Left renal cortex interstitium (tissue), 4 donors: ENCODE results near the gene PLK2. TPM values are rescaled to one million over a fixed set of nuclear protein-coding genes. Genes with fewer than 3 reads are reported as not detected.

Experiments
- DNase-seq, 4 donors: peaks; one replicate each; pipeline ENCODE4 v3.0.0-alpha.2; 2013; ENCODE audit warnings: low read depth in 4 of 4, low spot score in 2 of 4, missing footprints in 1 of 4
- polyA plus RNA-seq, 4 donors: library from polyadenylated mRNA; unstranded; fragments of 120-200 nt; gene quantifications; one replicate each; pipeline ENCODE4 v1.2.1, GENCODE V29; 2013; ENCODE audit not compliant: insufficient read length in 4 of 4

Gene PLK2
- polyA plus RNA-seq, 4 donors = 177 to 246 (median 187) TPM

GRCh38 chr5:58481066-58481676, 21.3 kb upstream of the PLK2 start:
- no peak for DNase-seq

DNA sequence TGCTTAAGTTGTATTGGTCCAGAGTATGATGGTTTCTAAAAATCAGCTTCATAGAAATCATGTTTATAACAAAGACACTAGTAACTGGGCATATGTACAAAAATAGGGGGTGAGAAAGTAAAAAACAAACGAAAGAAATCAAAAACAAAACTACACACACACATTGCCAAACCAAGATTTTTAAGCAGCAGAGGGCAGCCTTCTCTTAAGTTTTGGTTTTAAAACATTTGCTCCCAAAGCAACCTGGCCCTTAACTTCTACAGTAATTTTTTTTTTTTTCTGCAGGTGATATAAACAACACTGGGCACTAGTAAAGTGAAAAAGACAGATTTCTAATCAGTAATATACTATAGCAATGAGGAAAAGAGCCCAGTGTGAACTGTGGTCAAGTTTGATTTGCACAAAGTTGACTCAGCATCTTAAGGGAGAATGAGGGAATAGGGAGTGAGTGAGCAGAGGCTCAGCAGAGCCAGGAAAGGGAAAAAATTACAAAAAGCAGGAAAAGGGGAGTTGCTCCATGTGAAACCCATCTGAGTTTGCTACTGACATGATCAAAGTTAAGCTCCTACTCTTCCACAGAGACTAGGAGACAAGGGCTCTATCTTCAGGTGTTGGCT, 18.0 kb upstream of the PLK2 start:
- DNase-seq = no peak

DNA sequence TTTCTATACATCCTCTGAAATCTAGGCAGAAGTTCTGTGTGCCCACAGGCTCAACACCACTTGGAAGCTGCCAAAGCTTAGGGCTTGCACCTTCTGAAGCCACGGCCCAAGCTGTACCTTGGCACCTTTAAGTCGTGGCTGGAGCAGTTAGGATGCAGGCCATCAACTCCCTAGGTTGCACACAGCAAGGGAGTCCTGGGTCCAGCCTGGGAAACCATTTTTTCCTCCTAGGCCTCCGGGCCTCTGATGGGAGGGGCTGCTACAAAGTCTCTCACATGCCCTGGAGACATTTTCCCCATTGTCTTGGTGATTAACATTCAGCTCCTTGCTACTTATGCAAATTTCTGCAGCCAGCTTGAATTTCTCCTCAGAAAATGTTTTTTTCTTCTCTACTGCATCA, 15.5 kb upstream of the PLK2 start:
- no peak for DNase-seq

DNA sequence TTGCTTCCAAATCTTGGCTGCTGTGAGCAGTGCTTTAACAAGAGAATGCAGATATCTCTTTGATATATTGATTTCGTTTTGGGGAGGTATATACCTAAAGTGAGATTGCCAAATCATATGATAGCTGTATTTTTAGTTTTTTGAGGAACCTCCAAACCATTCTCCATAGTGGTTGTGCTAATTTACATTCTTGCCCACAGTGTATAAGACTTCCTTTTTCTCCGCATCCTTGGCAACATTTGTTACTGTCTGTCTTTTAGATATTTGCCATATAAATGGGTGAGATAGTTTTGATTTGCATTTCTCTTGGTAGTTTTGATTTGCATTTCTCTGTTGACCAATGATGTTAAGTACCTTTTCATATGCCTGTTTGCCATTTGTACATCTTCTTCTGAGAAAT, 10.0 kb upstream of the PLK2 start:
- no peak for DNase-seq

GRCh38 chr5:58466939-58467338, 7.1 kb upstream of the PLK2 start:
- DNase-seq = no peak

DNA sequence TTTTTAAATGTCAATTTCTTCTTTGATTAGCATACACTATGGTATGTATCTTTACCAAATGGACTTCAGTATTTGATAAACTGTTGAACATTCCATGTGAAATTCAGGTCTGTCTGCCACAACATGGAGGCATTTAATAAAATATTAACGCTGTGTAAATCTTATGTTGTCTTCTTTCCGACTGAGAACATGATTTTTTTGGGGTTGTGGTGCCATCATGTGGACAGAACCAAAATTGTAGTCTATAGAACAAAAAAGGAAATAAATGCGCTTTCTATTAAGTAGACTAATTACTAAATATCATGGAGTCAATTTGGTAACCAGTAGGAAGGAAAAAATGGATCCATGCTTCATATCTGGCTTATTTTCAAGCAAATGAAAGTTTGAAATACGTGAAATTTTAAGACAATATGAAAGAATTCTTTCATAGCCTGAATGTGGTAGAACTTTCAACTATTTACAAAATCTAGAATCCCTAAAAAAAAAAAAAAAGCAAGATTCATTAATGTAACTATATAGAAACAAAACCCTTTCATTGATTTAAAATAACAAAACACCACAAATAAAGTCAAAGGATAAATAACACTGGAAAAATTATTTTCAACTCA, 2.8 kb upstream of the PLK2 start:
- DNase-seq = peak in 3 of 4 donors; percentile 28 to 62 (median 32)

DNA sequence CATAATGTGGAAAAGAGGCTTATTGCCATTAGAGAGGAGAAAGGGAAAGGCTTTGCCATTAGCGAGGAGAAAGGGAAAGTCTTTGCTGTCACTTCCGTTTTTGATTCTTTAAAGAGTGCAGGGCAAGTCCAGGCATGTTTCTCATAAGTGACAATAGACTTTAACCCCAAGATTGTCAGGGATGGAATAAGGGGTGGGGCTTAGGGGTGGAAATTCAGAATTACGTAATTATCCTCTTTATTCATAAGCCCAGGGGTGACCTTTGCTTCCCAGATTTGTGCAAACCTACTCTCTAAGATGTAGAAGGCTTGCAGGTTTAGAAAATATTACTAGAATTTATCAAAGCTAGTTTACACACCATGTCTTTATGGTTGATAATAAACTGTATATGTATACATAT, 2.3 kb upstream of the PLK2 start:
- no peak for DNase-seq

GRCh38 chr5:58460732-58461286, 923 bp upstream of the PLK2 start:
- peak; percentile 81 to 91 (median 86) for DNase-seq

- DNase-seq = peak; percentile 20 to 64 (median 36)
Measured at GRCh38 chr5:58459146-58460001, 512 bp downstream of the PLK2 start.

DNA sequence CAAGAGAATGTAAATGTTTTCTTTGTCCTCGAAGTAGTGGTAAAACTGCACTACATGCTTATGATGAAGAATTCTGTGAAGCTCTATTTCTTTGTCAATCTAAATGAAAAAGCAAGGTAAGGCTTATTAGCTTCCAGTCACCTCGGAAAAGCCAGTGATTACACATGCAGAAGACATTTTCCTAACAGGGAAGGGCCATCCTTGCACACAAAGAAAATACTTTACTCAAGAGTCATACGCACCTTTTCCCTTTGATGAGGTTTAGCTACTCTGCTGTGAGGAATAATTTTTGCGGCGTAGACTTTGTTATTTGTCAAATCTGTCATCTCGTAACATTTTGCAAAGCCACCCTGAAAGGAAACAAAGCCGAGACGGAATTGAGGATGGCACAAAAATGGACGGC, 1.1 kb downstream of the PLK2 start:
- DNase-seq = peak in 2 of 4 donors; percentile 18 to 56

DNA sequence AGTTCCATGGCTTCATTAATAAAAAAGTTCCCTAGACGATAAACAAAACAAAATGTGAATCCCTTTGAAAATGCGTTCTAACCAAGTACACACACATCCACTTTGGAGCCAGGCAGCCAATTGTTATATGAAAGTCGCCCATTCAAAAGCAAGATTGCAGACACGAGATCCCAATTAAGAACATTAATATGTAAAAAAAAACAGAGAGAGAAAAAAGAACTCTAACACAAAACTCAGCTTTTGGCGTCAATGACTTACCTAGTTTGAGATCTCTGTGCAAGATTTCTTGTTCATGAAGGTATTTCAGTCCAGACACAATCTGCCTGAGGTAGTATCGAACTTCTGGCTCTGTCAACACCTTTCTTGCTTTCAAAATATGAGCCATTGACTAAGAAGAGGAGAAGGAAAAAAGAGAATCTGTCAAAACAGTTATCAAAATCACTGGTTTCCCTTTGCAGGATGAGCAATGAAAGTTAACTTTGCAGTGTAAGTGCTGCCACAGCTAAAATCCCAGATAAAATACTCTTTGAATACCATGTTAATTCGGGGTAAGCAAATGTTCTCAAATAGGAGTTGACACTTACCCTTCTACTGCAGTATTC, 1.6 kb downstream of the PLK2 start:
- DNase-seq = no peak

DNA sequence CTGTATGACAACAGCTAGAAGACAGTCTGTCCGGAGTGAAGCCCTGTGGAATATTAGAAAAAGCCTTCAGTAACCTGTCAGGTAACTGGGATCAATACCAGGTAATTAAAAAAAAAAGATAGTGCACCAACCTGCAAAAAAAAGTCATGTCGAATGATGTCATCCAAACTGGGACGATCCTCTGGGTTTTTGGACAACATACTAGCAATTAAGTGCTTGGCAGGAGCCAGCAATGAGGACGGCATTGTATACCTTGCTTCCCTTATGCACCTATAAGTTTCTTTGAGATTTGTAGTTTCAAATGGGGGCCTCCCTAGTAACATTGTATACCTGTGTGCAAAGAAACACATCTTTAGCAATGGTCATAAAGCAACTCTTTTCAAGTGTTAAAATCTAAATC, 2.8 kb downstream of the PLK2 start:
- DNase-seq = no peak

DNA sequence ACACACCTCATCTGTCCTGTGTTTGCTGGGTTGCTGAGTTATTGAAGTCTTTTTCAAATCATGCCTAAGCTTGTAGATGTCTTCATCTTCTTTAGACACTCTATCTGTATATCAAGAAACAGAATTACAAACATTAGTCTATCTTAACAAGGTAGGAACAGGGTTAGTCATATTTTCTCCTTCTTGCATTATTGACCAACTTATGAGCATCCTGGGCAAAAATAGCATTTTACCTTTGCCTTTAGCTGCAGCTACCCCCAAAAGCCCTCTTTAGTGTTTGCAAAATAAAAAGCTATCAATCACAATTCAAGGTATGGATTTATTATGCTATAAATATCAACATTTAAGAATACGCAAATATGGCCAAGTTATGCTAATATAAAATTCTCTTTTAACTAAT, 3.4 kb downstream of the PLK2 start:
- DNase-seq = no peak

GRCh38 chr5:58456026-58456425, 3.9 kb downstream of the PLK2 start:
- no peak for DNase-seq

DNA sequence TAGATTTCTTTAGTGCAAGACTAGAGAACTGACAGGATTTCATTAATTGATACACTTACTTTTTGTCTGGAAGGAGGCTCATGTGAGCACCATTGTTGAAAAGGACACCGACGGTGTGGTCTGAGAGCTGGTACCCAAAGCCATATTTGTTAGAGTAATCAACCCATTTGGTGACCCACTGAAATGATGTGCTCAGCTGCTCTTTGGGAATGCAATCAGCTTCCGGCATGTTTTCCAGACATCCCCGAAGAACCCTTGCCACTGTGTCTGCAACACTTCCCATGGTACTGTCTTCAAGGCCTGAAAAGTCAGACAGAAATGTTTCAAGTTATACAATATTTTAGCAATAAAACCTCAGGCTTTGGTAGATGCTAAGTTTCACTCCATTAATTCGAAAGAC, 4.4 kb downstream of the PLK2 start:
- DNase-seq = no peak

- DNase-seq = no peak
Measured at GRCh38 chr5:58455066-58455465, 4.8 kb downstream of the PLK2 start.

DNA sequence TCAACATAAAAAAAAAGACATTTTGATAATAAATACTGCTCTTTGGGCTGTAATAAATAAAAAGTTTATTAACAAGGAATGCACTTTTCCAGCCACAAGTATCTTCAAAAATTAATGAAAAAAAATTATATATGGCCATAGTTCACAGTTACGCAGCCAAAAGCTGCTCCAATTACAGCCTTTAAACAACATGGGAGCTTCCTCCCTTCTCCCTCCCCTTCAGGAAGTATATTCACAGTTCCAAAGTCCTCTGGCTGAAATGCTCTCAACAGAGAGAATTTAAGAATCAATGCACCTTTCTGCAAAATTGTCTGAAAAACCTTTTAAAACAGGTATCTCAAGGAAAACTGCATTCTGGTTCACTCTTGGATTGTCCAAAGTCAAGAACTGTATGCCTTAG, 5.9 kb downstream of the PLK2 start:
- no peak for DNase-seq

- no peak for DNase-seq
Measured at GRCh38 chr5:58453306-58453705, 6.6 kb downstream of the PLK2 start.

- DNase-seq = no peak
Measured at GRCh38 chr5:58452566-58453258, 7.2 kb downstream of the PLK2 start.
